ENCODE data around the gene WDR33.
"Not testable (repeated sequence)": the region's sequence is repeated elsewhere in the genome, so short reads cannot be mapped to it uniquely, and the experiment has no call there.

The WDR33 gene

DNA sequence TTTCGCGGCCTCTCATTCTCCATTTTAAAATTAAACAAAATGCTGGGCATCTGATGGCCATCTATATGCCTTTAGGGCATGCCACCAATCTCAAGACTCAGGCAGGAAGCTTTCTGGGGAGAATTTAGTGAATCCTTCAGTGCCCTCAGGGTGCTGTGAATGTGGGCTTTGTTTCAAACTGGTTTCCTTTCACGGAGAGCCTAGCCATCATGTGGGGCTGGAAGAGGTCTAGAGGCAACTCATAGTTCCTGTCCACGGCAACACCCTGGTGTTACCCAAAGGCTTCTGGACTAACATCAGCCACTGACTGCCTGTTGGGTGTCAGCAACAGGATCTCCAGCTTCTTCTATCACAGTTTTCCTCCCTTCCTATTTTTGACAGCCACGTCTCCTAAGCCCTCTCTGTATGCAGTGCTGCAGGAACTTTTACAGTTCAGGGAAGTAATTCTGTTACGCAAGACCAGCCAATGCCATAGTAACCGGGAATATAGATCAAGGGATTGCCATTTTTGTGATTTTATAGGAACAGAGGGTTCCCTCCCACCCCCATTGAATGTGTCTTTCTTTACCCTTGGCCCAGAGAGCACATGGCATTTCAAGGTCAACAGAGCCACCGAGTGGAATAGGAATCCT lies 7.9 kb upstream of the WDR33 start:
- Histone ChIP-seq H2AFZ (ENCODE audit: low read length) (no peak overlapping the region), H3K27ac (ENCODE audit: low read depth, low read length, poor library complexity, severe bottlenecking) (no peak overlapping the region), H3K9ac (ENCODE audit: low read length) (no peak overlapping the region)

DNA sequence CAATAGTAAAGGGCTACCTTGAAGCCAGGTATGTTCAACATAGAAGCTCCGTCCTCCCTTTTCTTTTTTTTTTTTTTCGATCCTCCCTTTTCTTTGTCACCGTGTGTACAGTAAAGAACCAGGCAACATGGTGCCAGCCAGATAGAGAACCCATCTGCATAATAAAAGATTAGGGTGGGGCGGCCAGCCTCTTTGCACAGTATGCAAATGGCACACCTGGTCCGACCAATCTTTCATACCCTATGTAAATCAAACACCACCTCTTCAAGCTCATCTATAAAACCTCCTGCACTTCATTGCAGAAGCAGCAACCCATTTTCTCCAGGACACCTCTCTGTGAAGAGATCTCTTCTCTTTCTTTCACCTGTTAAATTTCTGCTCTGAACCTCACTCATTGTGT lies 7.3 kb upstream of the WDR33 start:
- no peaks in the 10 kb centered on the region for H3F3A ChIP-seq (ENCODE audit: insufficient read depth, low read length)
- H3K9me2 ChIP-seq (ENCODE audit: low read depth, low read length), result no peaks in the 10 kb centered on the region
- H3K27me3 ChIP-seq (ENCODE audit: insufficient read depth, low read length), result no peaks in the 10 kb centered on the region
- H3K9ac ChIP-seq (ENCODE audit: low read length), result no peak overlapping the region
- no peaks in the 10 kb centered on the region; the same call in 1 of the 2 replicates for H3K36me3 ChIP-seq (ENCODE audit: insufficient read depth, low read length)
- no peak overlapping the region for H3K4me2 ChIP-seq (ENCODE audit: low read length)
- H2AFZ ChIP-seq (ENCODE audit: low read length), result no peak overlapping the region
- H3K9me3 ChIP-seq (ENCODE audit: low read length), result peaks cover 27% of the 10 kb centered on the region
- H3K4me1 ChIP-seq (ENCODE audit: insufficient read depth, low read length, severe bottlenecking), result no peaks in the 10 kb centered on the region
- no peaks in the 10 kb centered on the region for H3K79me2 ChIP-seq (ENCODE audit: insufficient read depth, low read length)
- no peak overlapping the region for H3K4me3 ChIP-seq (ENCODE audit: low read depth, low read length, poor library complexity, severe bottlenecking)
- H4K20me1 ChIP-seq (ENCODE audit: insufficient read depth, low read length), result no peaks in the 10 kb centered on the region
- TF ChIP-seq EZH2 (IDR thresholded peaks at IDR 0.05; ENCODE audit: borderline replicate concordance, low read length), result no peak
- TF ChIP-seq, protein P1, sequence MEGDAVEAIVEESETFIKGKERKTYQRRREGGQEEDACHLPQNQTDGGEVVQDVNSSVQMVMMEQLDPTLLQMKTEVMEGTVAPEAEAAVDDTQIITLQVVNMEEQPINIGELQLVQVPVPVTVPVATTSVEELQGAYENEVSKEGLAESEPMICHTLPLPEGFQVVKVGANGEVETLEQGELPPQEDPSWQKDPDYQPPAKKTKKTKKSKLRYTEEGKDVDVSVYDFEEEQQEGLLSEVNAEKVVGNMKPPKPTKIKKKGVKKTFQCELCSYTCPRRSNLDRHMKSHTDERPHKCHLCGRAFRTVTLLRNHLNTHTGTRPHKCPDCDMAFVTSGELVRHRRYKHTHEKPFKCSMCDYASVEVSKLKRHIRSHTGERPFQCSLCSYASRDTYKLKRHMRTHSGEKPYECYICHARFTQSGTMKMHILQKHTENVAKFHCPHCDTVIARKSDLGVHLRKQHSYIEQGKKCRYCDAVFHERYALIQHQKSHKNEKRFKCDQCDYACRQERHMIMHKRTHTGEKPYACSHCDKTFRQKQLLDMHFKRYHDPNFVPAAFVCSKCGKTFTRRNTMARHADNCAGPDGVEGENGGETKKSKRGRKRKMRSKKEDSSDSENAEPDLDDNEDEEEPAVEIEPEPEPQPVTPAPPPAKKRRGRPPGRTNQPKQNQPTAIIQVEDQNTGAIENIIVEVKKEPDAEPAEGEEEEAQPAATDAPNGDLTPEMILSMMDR (IDR thresholded peaks at IDR 0.05; ENCODE audit: low read length), result no peak
- no peak overlapping the region for H3K27ac ChIP-seq (ENCODE audit: low read depth, low read length, poor library complexity, severe bottlenecking)

More for the DNA sequence above, 7.9 kb upstream of the WDR33 start:
- no peak overlapping the region for H3K4me2 ChIP-seq (ENCODE audit: low read length)
- no peaks in the 10 kb centered on the region for H3K27me3 ChIP-seq (ENCODE audit: insufficient read depth, low read length)
- no peaks in the 10 kb centered on the region for H4K20me1 ChIP-seq (ENCODE audit: insufficient read depth, low read length)
- no peaks in the 10 kb centered on the region for H3K79me2 ChIP-seq (ENCODE audit: insufficient read depth, low read length)
- peaks cover 27% of the 10 kb centered on the region for H3K9me3 ChIP-seq (ENCODE audit: low read length)
- H3K4me1 ChIP-seq (ENCODE audit: insufficient read depth, low read length, severe bottlenecking), result no peaks in the 10 kb centered on the region
- H3F3A ChIP-seq (ENCODE audit: insufficient read depth, low read length), result no peaks in the 10 kb centered on the region
- TF ChIP-seq EZH2 (IDR thresholded peaks at IDR 0.05; ENCODE audit: borderline replicate concordance, low read length), result no peak
- TF ChIP-seq, protein P1 (IDR thresholded peaks at IDR 0.05; ENCODE audit: low read length), result no peak
- H3K4me3 ChIP-seq (ENCODE audit: low read depth, low read length, poor library complexity, severe bottlenecking), result no peak overlapping the region
- no peaks in the 10 kb centered on the region; the same call in 1 of the 2 replicates for H3K36me3 ChIP-seq (ENCODE audit: insufficient read depth, low read length)
- no peaks in the 10 kb centered on the region for H3K9me2 ChIP-seq (ENCODE audit: low read depth, low read length)

DNA sequence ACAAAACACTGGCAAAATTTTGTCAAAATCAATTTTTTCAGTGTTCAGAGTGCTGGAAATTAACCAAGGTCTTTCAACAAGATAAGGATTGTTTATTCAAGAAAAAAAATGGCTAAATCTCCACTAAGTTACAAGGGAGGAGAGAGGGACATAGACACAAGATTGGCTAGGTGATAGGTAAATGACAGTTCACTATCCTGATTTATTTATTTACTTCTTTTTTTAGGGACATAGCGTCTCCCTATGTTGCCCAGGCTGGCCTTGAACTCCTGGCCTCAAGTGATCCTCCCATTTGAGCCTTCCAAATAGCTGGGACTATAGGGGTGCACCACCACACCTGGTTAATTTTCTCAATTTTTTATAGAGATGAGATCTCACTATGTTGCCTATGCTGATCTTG lies 3.7 kb upstream of the WDR33 start:
- H3K4me3 ChIP-seq (ENCODE audit: low read depth, low read length, poor library complexity, severe bottlenecking), result no peak overlapping the region
- H3K27me3 ChIP-seq (ENCODE audit: insufficient read depth, low read length), result no peaks in the 10 kb centered on the region
- H3K27ac ChIP-seq (ENCODE audit: low read depth, low read length, poor library complexity, severe bottlenecking), result no peak overlapping the region
- H3K36me3 ChIP-seq (ENCODE audit: insufficient read depth, low read length), result peaks cover 1% of the 10 kb centered on the region; the same call in 1 of the 2 replicates
- H3K79me2 ChIP-seq (ENCODE audit: insufficient read depth, low read length), result peaks cover 9% of the 10 kb centered on the region
- no peaks in the 10 kb centered on the region for H3F3A ChIP-seq (ENCODE audit: insufficient read depth, low read length)
- H3K9me2 ChIP-seq (ENCODE audit: low read depth, low read length), result no peaks in the 10 kb centered on the region
- no peak overlapping the region for H3K9ac ChIP-seq (ENCODE audit: low read length)
- no peak overlapping the region for H2AFZ ChIP-seq (ENCODE audit: low read length)
- no peaks in the 10 kb centered on the region for H4K20me1 ChIP-seq (ENCODE audit: insufficient read depth, low read length)
- H3K9me3 ChIP-seq (ENCODE audit: low read length), result peaks cover 12% of the 10 kb centered on the region; the same call in 1 of the 2 replicates
- peaks cover 14% of the 10 kb centered on the region for H3K4me1 ChIP-seq (ENCODE audit: insufficient read depth, low read length, severe bottlenecking)
- H3K4me2 ChIP-seq (ENCODE audit: low read length), result no peak overlapping the region
- no peak for TF ChIP-seq EZH2 (IDR thresholded peaks at IDR 0.05; ENCODE audit: borderline replicate concordance, low read length)
- TF ChIP-seq, protein P1 (IDR thresholded peaks at IDR 0.05; ENCODE audit: low read length), result no peak

DNA sequence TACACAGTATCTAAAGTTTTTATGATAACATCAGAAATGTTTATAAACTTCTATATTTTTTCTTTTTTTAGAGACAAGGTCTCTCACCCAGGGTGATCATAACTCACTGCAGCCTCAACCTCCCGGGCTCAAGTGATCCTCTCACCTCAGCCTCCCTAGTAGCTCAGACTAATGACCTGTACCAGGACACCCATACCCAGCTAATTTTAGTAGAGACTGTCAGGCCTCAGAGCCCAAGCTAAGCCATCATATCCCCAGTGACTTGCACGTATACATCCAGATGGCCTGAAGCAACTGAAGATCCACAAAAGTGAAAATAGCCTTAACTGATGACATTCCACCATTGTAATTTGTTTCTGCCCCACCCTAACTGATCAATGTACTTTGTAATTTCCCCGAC lies 1.5 kb upstream of the WDR33 start:
- not testable (repeated sequence) for H4K20me1 ChIP-seq (ENCODE audit: insufficient read depth, low read length); H2AFZ ChIP-seq (ENCODE audit: low read length); H3K27me3 ChIP-seq (ENCODE audit: insufficient read depth, low read length); H3K4me3 ChIP-seq (ENCODE audit: low read depth, low read length, poor library complexity, severe bottlenecking); H3K9ac ChIP-seq (ENCODE audit: low read length); H3F3A ChIP-seq (ENCODE audit: insufficient read depth, low read length); H3K9me3 ChIP-seq (ENCODE audit: low read length); H3K4me2 ChIP-seq (ENCODE audit: low read length); H3K27ac ChIP-seq (ENCODE audit: low read depth, low read length, poor library complexity, severe bottlenecking); H3K9me2 ChIP-seq (ENCODE audit: low read depth, low read length)
- Histone ChIP-seq H3K36me3 (ENCODE audit: insufficient read depth, low read length) (peaks cover 21% of the 10 kb centered on the region), H3K4me1 (ENCODE audit: insufficient read depth, low read length, severe bottlenecking) (peaks cover 36% of the 10 kb centered on the region), H3K79me2 (ENCODE audit: insufficient read depth, low read length) (peaks cover 31% of the 10 kb centered on the region)

All from OCI-LY1 (cell line).